ENCODE data around the gene ISX. TPM values are rescaled to one million over a fixed set of nuclear protein-coding genes. Genes with fewer than 3 reads are reported as not detected.
A peak's percentile ranks its signal among the peaks of the same experiment; 100 is the strongest.
"Not testable (repeated sequence)": the region's sequence is repeated elsewhere in the genome, so short reads cannot be mapped to it uniquely, and the experiment has no call there.

The ISX gene
- total RNA-seq, 1 donor from 2014 or later: not detected

DNA sequence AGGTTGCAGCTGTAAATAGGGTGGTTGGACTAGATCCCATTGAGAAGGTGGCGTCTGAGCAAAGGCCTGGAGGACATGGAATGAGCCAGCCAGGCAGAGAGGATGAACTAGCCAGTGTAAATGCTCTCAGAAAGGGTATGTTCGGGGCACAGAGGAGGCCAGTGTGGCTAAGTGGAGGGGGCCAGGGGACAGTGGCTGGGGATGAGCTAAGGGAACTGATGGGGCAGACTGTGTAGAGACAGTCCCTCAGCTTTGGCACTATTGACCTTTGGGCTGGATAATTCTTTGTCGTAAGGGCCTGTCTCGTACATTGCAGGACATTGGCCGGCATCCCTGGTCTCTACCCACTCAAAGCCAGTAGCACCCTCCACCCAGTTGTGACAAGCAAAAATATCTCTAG is 43.7 kb upstream of the ISX start:
- Mint-ChIP-seq H3K4me1 (peaks cover 4% of the 10 kb centered on the region), H3K27ac (no peak overlapping the region), H3K4me3 (no peak overlapping the region), H3K27me3 (peaks cover 26% of the 10 kb centered on the region), H3K9me3 (no peaks in the 10 kb centered on the region), H3K36me3 (ENCODE audit: low read depth) (no peaks in the 10 kb centered on the region)
- no peak for TF ChIP-seq CTCF (IDR thresholded peaks at IDR 0.05)
- intact Hi-C loops (cut with micrococcal nuclease): loop anchor here (5.0 kb wide), 1 partner anchor 1505 kb away; no protein-coding TSS in a partner anchor
- CTCF ChIA-PET: interaction anchor here (0.6 kb wide), 1 partner anchor 1722 kb away, joined by 3 read pairs; no protein-coding TSS in a partner anchor
- DNase-seq (no peak), ATAC-seq (ENCODE audit: low read depth) (no peak)
- POLR2A ChIA-PET: no interaction called here

- no peaks in the 10 kb centered on the region for H3K9me3 Mint-ChIP-seq
- H3K27ac Mint-ChIP-seq: no peak overlapping the region
- H3K4me1 Mint-ChIP-seq: peaks cover 4% of the 10 kb centered on the region
- peaks cover 26% of the 10 kb centered on the region for H3K27me3 Mint-ChIP-seq
- peak; percentile 63 for TF ChIP-seq CTCF (IDR thresholded peaks at IDR 0.05)
- intact Hi-C loops (cut with micrococcal nuclease): loop anchor here (2.0 to 5.0 kb wide), 2 partner anchors 1101 to 1507 kb away; no protein-coding TSS in a partner anchor
- H3K4me3 Mint-ChIP-seq: no peak overlapping the region
- DNase-seq: peak; percentile 58
- POLR2A ChIA-PET: no interaction called here
- H3K36me3 Mint-ChIP-seq (ENCODE audit: low read depth): no peaks in the 10 kb centered on the region
- CTCF ChIA-PET: interaction anchor here (0.6 to 1.3 kb wide), 5 partner anchors 10 to 1722 kb away, joined by 3 to 5 read pairs (median 4); no protein-coding TSS in a partner anchor
- no peak for ATAC-seq (ENCODE audit: low read depth)
Measured at GRCh38 chr22:35023692-35024363, 42.1 kb upstream of the ISX start.

- no peak for ATAC-seq (ENCODE audit: low read depth)
- CTCF ChIA-PET: interaction anchor here (1.0 to 1.3 kb wide), 4 partner anchors 11 to 1723 kb away, joined by 3 to 5 read pairs (median 4); no protein-coding TSS in a partner anchor
- H3K9me3 Mint-ChIP-seq: no peaks in the 10 kb centered on the region
- POLR2A ChIA-PET: no interaction called here
- peaks cover 28% of the 10 kb centered on the region for H3K27me3 Mint-ChIP-seq
- no peak overlapping the region for H3K27ac Mint-ChIP-seq
- H3K4me1 Mint-ChIP-seq: peaks cover 4% of the 10 kb centered on the region
- H3K4me3 Mint-ChIP-seq: no peak overlapping the region
- DNase-seq: no peak
- intact Hi-C loops (cut with micrococcal nuclease): loop anchor here (2.0 to 5.0 kb wide), 2 partner anchors 1102 to 1507 kb away; no protein-coding TSS in a partner anchor
- H3K36me3 Mint-ChIP-seq (ENCODE audit: low read depth): no peaks in the 10 kb centered on the region
- TF ChIP-seq CTCF (IDR thresholded peaks at IDR 0.05): no peak
Measured at GRCh38 chr22:35024364-35024692, 41.6 kb upstream of the ISX start.

DNA sequence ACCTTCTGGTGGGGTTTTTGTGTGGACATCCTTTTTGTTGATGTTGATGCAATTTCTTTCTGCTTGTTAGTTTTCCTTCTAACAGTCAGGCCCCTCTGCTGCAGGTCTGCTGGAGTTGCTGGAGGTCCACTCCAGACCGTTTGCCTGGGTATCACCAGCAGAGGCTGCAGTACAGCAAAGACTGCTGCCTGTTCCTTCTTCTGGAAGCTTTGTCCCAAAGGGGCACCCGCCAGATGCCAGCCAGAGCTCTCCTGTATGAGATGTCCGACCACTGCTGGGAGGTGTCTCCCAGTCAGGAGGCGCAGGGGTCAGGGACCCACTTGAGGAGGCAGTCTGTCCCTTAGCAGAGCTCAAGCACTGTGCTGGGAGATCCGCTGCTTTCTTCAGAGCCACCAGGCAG is 35.8 kb upstream of the ISX start:
- POLR2A ChIA-PET, CTCF ChIA-PET: not testable (repeated sequence)
- peaks cover 37% of the 10 kb centered on the region for H3K27me3 Mint-ChIP-seq

DNA sequence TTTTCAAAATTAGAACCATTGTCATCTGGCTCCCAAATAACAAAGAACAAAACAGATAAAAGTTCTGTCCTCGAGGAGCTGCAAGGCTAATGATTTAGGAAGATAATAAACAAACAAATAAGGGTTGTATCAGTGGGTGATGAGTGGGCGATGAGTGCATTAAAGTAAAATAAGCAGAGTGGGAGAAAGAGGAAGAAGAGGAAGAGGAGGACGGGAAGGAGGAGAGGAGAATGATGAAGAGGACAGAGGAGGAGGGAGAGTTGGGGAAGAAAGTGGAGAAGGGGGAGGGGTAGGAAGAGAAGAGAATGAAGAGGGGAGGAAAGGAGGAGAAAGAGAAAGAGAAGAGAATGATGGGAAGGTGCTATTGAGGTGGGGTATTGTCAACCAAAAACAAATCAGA is 33.4 kb upstream of the ISX start:
- H3K9me3 Mint-ChIP-seq: no peaks in the 10 kb centered on the region
- ATAC-seq (ENCODE audit: low read depth) (no peak), DNase-seq (no peak)
- H3K27ac Mint-ChIP-seq: no peak overlapping the region
- H3K4me1 Mint-ChIP-seq: no peaks in the 10 kb centered on the region
- no peak overlapping the region for H3K4me3 Mint-ChIP-seq
- intact Hi-C loops (cut with micrococcal nuclease): no loop called here
- H3K27me3 Mint-ChIP-seq: peaks cover 27% of the 10 kb centered on the region
- no peaks in the 10 kb centered on the region for H3K36me3 Mint-ChIP-seq (ENCODE audit: low read depth)
- CTCF ChIA-PET: no interaction called here
- POLR2A ChIA-PET: no interaction called here
- TF ChIP-seq CTCF (IDR thresholded peaks at IDR 0.05): no peak

More for the DNA sequence above, 35.8 kb upstream of the ISX start:
- H3K9me3 Mint-ChIP-seq; DNase-seq; ATAC-seq (ENCODE audit: low read depth); H3K27ac Mint-ChIP-seq; H3K4me3 Mint-ChIP-seq; H3K36me3 Mint-ChIP-seq (ENCODE audit: low read depth); intact Hi-C loops (cut with micrococcal nuclease); H3K4me1 Mint-ChIP-seq: not testable (repeated sequence)

Measured in activated B cell treated with CpG ODN at 0.5 μM for 24 hours (primary cell).